Activated CD4-positive, alpha-beta T cell treated with anti-CD3 and anti-CD28 coated beads, Interleukin-2, amount 10 ng/mL, durations not matched to agents 24 days and 14 days (primary cell): ENCODE measurements around the gene TRAF3. TPM values are rescaled to one million over a fixed set of nuclear protein-coding genes. Genes with fewer than 3 reads are reported as not detected.
A peak's percentile ranks its signal among the peaks of the same experiment; 100 is the strongest.
"Not testable (repeated sequence)": the region's sequence is repeated elsewhere in the genome, so short reads cannot be mapped to it uniquely, and the experiment has no call there.

Experiments
- DNase-seq: peaks from one replicate; pipeline ENCODE4 v3.0.0; 2022
- H3K27ac Mint-ChIP-seq: one replicate; pipeline ENCODE4 v1.8.0; 2022; ENCODE audit warnings: mild to moderate bottlenecking, mixed read lengths
- H3K27me3 Mint-ChIP-seq: one replicate; pipeline ENCODE4 v1.8.0; 2022; ENCODE audit warnings: mixed read lengths
- H3K36me3 Mint-ChIP-seq: one replicate; pipeline ENCODE4 v1.8.0; 2022; ENCODE audit warnings: low read depth, mild to moderate bottlenecking, mixed read lengths
- H3K4me1 Mint-ChIP-seq: one replicate; pipeline ENCODE4 v1.8.0; 2021; ENCODE audit warnings: mixed read lengths
- H3K4me3 Mint-ChIP-seq: one replicate; pipeline ENCODE4 v1.8.0; 2022; ENCODE audit warnings: mild to moderate bottlenecking, moderate library complexity, mixed read lengths
- H3K9me3 Mint-ChIP-seq: one replicate; pipeline ENCODE4 v1.8.0; 2021; ENCODE audit warnings: mixed read lengths
- intact Hi-C: fragments of 100-400 bp; cut with micrococcal nuclease; formaldehyde crosslinking; loops from one replicate; pipeline ENCODE4 v1.15.1; 2023
- total RNA-seq: library from RNA; stranded (reverse); gene quantifications from 2 replicates; pipeline ENCODE4 v1.2.3, GENCODE V29; 2022

TRAF3 gene
- total RNA-seq, 1 donor from 2014 or later = 68.8 TPM

DNA sequence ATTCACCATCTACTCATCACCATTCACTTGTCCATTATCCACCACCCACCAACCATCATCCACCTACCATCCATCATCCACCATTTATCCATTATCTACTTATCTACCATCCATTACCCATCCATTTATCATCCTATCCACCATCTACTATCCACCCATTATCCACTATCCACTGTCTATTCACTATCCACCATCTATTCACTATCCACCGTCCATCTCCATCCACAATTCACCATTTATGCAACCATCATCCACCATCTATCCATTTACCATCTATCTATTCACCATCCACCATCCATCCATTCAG, 143.7 kb downstream of the TRAF3 start:
- Mint-ChIP-seq H3K9me3 (no peaks in the 10 kb centered on the region), H3K36me3 (no peaks in the 10 kb centered on the region), H3K27me3 (peaks cover 19% of the 10 kb centered on the region), H3K4me3 (no peak overlapping the region), H3K27ac (no peak overlapping the region), H3K4me1 (no peaks in the 10 kb centered on the region)
- DNase-seq = no peak
- intact Hi-C loops = no loop called here

DNA sequence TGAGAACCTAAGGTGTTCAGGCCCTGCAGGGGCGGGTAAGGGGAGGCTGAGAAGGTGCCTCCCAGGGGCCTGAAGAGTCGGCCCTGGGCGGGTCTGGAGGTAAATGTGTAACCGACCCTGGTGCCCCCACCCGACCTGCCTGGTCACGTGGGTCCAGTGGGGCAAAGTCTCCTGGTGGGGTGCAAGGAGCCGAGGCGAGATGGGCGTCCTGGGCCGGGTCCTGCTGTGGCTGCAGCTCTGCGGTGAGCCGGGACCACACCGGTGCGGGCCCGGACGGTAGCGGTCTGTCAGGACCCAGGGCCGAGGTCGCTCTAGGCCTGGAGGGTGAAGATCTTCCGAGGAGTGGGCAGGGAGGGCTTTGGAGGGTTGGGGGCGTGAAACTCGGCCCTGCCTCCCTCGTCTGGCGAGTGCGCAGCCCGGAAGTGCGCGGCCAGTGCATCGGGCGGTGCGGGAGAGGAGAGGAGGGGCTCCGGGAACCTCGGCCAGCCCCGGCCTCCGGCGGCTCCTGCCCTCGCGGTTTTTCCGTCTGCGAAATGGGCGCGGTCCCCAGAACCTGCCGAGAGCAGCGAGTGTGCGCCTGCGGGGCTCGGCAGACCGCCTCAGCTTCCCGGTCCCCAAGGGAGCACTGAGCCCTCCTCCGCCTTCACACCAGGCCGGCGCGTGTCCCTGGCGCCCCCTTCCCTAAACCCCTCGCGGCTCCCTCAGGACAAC, 145.4 kb downstream of the TRAF3 start, which contains the start of gene AMN:
TSS of gene AMN (plus strand) at position 174 of the 711 bp plus-strand sequence. CDS start at position 200, 26 bp downstream.
- Mint-ChIP-seq H3K9me3 (no peaks in the 10 kb centered on the region), H3K4me1 (no peaks in the 10 kb centered on the region), H3K4me3 (peak within 1 kb of the TSS; percentile 51), H3K36me3 (no peaks in the 10 kb centered on the region), H3K27ac (no peak within 1 kb of the TSS), H3K27me3 (peaks cover 33% of the 10 kb centered on the region)
- peak; percentile 72 for DNase-seq
- intact Hi-C loops = no loop called here

DNA sequence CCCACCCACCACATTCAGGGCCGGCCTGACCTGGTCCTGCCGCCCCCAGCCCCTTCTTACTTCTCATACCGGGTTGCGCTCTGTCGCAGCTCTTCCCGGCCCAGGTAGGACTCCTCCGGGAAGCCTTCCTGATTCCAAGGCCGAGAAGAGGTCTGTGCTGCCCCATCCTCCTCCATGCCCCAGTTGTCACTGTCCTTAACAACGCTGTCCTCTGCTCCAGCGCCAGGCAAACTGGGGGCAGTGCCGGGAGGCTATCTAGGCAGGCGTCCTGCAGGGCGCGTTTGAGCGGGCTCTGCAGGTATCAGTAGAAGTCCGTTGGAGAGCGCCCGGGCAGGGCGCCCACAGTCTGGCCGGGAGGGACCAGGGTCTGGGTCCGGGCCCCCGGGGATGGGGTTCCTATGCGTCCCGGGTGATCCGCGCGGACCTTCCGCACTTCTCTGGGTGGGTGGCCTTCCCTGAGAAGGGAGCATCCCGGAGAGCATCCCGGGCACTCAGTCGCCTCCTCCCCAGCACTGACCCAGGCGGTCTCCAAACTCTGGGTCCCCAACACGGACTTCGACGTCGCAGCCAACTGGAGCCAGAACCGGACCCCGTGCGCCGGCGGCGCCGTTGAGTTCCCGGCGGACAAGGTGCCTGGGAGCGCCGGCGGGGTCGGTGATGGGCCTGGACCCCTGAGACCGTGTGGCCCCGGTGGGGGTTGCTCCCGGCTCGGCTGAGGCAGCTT, 146.1 kb downstream of the TRAF3 start:
- Mint-ChIP-seq H3K4me1 (no peaks in the 10 kb centered on the region), H3K27ac (no peak overlapping the region), H3K36me3 (no peaks in the 10 kb centered on the region), H3K4me3 (peak overlapping the region; percentile 51), H3K9me3 (no peaks in the 10 kb centered on the region), H3K27me3 (peaks cover 36% of the 10 kb centered on the region)
- no peak for DNase-seq
- intact Hi-C loops = no loop called here

DNA sequence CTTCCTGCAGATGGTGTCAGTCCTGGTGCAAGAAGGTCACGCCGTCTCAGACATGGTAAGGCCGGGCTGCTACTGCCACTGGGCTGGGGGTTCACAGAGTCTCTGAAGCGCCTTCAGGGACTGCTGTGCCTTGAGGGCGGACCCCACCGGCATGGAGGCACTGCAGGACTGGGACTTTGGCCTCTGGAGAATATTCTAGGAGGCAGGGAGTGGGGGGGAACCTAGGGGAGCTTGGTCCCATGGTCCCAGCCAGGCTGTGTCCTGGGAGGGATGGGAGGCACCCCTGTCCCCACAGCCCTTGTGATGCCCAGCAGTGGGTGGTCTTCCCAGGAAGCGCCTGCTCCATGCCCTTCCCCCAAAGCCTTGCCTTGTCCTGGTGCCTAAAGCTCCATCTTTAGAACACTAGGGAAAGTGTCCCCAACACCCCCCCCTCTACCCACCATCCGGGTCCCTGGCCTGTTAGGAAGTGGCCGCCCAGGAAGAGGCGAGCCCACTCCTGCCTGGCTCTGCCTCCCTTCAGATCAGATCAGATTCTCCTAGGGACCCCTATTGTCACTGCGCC, 146.8 kb downstream of the TRAF3 start:
- Mint-ChIP-seq H3K4me3 (no peak overlapping the region), H3K36me3 (no peaks in the 10 kb centered on the region), H3K27ac (no peak overlapping the region), H3K4me1 (peaks cover 2% of the 10 kb centered on the region), H3K27me3 (peaks cover 40% of the 10 kb centered on the region), H3K9me3 (no peaks in the 10 kb centered on the region)
- intact Hi-C loops = no loop called here
- DNase-seq = no peak

DNA sequence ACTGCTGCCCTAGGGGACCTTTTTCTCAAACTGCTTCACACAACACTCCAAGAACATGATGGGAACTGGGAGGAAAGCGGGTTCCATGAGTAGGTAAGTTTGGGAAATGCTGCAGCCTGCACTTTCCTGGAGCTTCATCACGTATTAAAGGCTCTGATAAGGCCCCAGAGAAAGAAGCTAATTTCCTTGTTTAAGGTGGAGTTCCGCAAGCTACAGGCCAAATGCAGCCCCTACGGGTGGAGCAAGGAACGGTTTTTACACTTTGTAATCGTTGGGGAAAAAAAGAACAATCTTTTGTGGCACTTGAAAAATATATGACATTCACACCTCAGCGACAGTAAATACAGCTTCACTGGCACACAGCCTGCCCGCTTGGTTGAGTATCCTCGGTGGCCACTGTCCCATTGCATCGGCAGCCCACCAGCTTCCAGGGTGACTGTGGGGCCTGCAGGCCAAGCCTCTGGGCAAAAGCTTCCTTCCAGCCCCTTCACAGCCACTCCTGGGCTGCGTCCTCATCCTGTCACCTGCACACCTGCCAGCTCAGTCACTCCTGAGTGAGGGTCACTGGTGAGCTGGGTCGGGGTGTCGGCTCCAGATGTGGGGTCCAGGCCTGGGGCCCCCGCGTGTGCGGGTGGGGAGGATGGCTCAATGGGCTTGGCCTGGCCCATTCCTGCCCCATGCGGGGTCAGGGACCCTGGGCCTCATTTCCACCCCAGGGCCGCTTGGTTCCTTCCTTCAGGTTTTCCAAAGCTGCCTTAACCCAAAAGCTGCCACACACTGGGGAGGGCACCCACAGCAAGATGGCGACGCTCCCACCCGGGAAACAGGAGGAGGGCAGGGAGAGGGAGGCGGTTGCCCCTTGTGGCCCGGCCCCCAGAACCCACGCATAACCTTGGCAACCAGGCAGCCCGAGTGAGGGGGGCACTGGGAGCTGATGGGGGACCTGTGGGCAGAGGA, 147.7 kb downstream of the TRAF3 start:
- Mint-ChIP-seq H3K27me3 (peaks cover 40% of the 10 kb centered on the region), H3K27ac (no peak overlapping the region), H3K4me3 (no peak overlapping the region), H3K36me3 (no peaks in the 10 kb centered on the region), H3K9me3 (no peaks in the 10 kb centered on the region), H3K4me1 (peaks cover 2% of the 10 kb centered on the region)
- intact Hi-C loops = no loop called here
- DNase-seq = no peak

DNA sequence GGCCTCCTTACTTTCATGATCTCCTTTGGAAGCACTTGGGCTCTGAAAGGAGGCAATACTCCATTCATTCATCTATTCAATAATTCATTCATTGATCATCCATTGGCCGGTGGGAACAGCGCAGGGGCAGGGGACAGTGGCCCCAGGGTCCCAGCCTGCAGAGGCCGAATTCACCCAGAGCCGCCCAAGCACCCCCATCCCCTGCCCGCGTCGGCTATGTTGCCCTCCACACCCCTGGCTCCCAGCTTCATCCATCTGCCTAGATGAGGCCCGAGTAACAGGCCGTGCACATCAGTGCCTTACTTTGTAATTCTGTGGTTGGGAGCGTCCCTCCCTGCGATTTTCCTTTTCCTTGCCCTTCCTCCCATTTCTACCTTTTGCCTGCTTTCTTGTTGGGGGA, 148.4 kb downstream of the TRAF3 start:
- Mint-ChIP-seq H3K36me3 (no peaks in the 10 kb centered on the region), H3K4me3 (no peak overlapping the region), H3K27me3 (peaks cover 40% of the 10 kb centered on the region), H3K27ac (no peak overlapping the region), H3K9me3 (no peaks in the 10 kb centered on the region), H3K4me1 (peaks cover 2% of the 10 kb centered on the region)
- intact Hi-C loops = no loop called here
- DNase-seq = no peak

DNA sequence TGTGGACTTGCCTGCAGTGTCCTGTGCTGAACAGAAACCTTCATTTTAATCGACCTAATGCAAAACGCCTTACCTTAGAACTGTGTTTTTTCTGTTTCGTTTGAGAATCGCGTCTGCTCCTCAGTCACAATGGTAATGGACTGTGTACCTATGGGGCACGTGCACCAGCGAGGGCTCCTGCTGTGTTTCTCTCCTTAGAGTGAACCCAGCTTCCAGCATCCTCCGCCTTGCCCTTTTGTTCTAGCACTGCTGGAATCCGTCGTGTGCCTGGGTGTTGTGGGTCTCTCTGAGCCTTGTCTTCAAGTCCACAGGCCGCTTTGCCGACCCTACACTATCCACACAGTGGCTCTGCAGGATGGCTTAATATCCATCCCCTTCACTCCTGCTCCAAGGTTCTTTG, 148.9 kb downstream of the TRAF3 start:
- Mint-ChIP-seq H3K36me3 (no peaks in the 10 kb centered on the region), H3K27ac (no peak overlapping the region), H3K9me3 (no peaks in the 10 kb centered on the region), H3K4me1 (peaks cover 2% of the 10 kb centered on the region), H3K4me3 (no peak overlapping the region), H3K27me3 (peaks cover 42% of the 10 kb centered on the region)
- no peak for DNase-seq
- intact Hi-C loops = no loop called here

DNA sequence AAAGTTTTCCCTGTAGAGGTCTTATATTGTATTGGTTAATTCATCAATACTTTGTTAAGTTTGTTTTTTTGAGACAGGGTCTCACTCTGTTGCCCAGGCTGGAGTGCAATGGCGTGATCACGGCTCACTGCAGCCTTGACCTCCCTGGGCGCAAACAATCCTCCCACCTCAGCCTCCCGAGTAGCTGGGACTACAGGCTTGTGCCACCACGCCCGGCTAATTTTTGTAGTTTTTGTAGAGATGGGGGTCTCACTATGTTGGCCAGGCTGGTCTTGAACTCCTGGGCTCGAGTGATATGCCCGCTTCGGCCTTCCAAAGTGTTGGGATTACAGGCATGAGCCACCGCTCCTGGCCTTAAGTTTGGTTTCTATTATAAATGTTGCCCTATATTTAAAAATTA, 149.6 kb downstream of the TRAF3 start:
- H3K36me3 Mint-ChIP-seq, H3K27ac Mint-ChIP-seq, H3K9me3 Mint-ChIP-seq, DNase-seq, intact Hi-C loops, H3K4me3 Mint-ChIP-seq, H3K4me1 Mint-ChIP-seq: not testable (repeated sequence)
- peaks cover 45% of the 10 kb centered on the region for H3K27me3 Mint-ChIP-seq

DNA sequence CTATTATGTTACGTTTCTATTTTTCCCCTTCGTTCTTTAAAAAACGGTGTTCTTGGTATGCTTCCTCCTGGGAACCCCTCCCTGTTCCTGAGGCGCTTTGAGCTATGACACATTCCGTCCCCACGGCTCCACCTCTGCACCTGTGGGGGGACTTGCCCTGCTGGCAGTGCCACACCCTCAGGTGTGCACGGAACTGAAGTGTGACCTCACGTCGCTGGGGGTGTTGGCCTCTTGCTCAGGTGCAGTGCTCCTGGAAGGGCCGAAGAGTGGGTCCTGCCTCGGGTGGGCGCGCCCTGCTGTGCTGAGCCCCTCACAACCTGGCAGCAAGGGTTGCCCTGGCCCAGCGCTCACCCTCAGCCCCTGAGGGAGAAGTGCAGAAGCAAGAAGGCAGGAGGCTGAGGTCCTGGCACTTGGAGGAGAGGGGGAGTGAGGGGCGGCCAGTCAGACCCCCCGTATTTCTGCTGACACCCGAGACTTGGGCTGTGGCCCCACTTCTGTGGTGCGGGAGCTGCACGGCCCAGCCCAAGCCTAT, 150.2 kb downstream of the TRAF3 start:
- peaks cover 48% of the 10 kb centered on the region for H3K27me3 Mint-ChIP-seq
- no peak overlapping the region for H3K27ac Mint-ChIP-seq
- intact Hi-C loops = no loop called here
- H3K4me1 Mint-ChIP-seq = peaks cover 2% of the 10 kb centered on the region
- H3K9me3 Mint-ChIP-seq = no peaks in the 10 kb centered on the region
- no peaks in the 10 kb centered on the region for H3K36me3 Mint-ChIP-seq
- H3K4me3 Mint-ChIP-seq = peak overlapping the region; percentile 10
- no peak for DNase-seq

DNA sequence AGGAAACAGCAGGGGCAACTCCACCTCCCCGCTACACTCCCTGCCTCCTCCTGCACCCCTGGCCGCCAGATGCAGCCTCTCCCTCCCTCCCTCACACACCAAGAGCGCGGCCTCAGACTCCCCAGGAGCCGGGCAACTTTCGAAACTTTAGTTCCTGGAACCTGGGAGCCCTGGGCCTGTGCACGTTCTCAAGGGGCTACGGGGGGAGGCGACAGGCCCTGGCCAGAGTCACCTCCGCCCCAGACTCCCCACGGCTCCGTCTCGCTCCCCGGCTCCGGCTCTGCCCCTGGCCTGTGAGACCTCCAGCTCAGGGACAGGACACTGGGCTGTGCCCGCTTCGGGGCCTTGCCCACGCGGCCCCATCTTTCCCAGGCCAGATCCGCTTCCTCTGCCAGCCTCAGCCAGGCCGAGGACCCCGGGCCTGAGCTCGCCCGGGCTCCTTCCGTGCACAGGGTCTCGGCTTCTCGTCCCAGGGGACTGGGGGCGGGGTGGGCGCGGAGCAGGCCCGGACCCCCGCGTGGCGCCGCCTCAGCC, 150.7 kb downstream of the TRAF3 start:
- Mint-ChIP-seq H3K9me3 (no peaks in the 10 kb centered on the region), H3K27ac (no peak overlapping the region), H3K27me3 (peaks cover 50% of the 10 kb centered on the region), H3K4me3 (peak overlapping the region; percentile 69), H3K4me1 (peaks cover 2% of the 10 kb centered on the region), H3K36me3 (no peaks in the 10 kb centered on the region)
- no peak for DNase-seq
- intact Hi-C loops = no loop called here

DNA sequence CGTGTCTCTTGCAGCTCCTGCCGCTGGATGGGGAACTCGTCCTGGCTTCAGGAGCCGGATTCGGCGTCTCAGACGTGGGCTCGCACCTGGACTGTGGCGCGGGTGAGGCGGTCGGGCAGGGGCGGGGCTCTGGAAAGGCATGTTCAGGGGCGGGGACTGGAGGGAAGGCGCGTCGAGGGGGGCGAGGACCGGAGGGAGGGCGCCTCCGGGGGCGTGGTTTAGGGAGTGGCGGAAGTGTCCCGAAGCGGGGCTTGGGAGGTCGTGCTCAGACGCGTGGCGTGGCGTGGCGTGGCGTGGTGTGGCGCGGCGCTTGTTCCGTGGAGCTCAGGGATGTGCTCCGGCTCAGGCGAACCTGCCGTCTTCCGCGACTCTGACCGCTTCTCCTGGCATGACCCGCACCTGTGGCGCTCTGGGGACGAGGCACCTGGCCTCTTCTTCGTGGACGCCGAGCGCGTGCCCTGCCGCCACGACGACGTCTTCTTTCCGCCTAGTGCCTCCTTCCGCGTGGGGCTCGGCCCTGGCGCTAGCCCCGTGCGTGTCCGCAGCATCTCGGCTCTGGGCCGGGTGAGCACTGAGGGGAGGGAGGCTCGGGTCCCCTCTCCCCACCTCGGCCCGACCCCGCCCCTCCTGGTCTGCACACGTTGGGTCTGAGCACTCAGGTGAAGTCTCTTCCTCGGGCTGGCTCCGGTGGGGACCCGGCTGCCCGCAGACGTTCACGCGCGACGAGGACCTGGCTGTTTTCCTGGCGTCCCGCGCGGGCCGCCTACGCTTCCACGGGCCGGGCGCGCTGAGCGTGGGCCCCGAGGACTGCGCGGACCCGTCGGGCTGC, 151.4 kb downstream of the TRAF3 start:
- intact Hi-C loops = no loop called here
- H3K36me3 Mint-ChIP-seq = no peaks in the 10 kb centered on the region
- H3K27me3 Mint-ChIP-seq = peaks cover 46% of the 10 kb centered on the region
- no peak overlapping the region for H3K27ac Mint-ChIP-seq
- H3K4me1 Mint-ChIP-seq = peaks cover 2% of the 10 kb centered on the region
- H3K4me3 Mint-ChIP-seq = peak overlapping the region; percentile 69
- DNase-seq = peak; percentile 89
- no peaks in the 10 kb centered on the region for H3K9me3 Mint-ChIP-seq

DNA sequence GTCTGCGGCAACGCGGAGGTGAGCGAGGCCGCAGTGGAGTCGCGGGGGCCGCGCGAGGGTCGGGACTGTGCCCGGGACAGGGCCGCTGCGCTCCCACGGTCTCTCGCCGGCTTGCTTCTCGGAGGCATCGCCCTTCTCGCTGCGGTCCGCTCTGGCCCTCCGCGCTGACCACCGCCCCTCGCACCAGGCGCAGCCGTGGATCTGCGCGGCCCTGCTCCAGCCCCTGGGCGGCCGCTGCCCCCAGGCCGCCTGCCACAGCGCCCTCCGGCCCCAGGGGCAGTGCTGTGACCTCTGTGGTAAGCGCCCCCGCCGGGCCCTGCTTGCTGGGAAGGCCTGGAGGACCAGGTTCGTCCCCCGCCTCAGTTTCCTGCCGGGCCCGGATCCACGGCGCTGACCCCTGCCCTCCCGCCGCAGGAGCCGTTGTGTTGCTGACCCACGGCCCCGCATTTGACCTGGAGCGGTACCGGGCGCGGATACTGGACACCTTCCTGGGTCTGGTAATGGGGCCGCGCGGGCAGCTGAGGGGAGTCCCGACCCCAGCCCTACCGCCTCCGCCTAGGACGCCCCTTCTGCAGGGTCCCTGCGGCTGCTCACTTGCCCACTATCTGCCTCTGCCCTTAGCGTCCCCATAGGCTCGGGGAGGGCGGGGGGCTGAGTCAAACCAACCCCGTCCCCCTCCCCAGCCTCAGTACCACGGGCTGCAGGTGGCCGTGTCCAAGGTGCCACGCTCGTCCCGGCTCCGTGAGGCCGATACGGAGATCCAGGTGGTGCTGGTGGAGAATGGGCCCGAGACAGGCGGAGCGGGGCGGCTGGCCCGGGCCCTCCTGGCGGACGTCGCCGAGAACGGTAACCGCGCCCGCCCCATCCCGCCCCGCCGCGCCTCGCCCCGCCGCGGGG, 152.2 kb downstream of the TRAF3 start:
- no peaks in the 10 kb centered on the region for H3K9me3 Mint-ChIP-seq
- H3K27ac Mint-ChIP-seq = no peak overlapping the region
- no peaks in the 10 kb centered on the region for H3K36me3 Mint-ChIP-seq
- peaks cover 2% of the 10 kb centered on the region for H3K4me1 Mint-ChIP-seq
- intact Hi-C loops = no loop called here
- peak overlapping the region; percentile 10 for H3K4me3 Mint-ChIP-seq
- H3K27me3 Mint-ChIP-seq = peaks cover 41% of the 10 kb centered on the region
- no peak for DNase-seq
